Heart right ventricle (tissue), 16 donors: ENCODE results near the gene PLCB3. TPM values are rescaled to one million over a fixed set of nuclear protein-coding genes. Genes with fewer than 3 reads are reported as not detected.

ENCODE experiments used
- ATAC-seq, 8 donors: fragments of 200-7000 bp; cut with Tn5 transposase; one replicate each; pipeline ENCODE4 v1.9.1; 2020; ENCODE audit warnings: mild to moderate bottlenecking in 8 of 8, moderate library complexity in 8 of 8, moderate number of reproducible peaks in 1 of 8
- DNase-seq, 2 donors: peaks; one replicate each; pipeline ENCODE4 v3.0.0-alpha.2; 2020
- H3K27ac ChIP-seq, 10 donors: fragments of 200-600 bp; sonication (generic) in 2 of 10; one replicate each; pipeline versions ENCODE4 v1.5.0 to v1.8.0; 2020 to 2022; ENCODE audit warnings: mild to moderate bottlenecking in 3 of 10
- H3K27me3 ChIP-seq, 7 donors: fragments of 200-600 bp; one replicate each; pipeline ENCODE4 v1.8.0; 2021 to 2022; ENCODE audit warnings: mild to moderate bottlenecking in 2 of 7
- H3K36me3 ChIP-seq, 9 donors: fragments of 200-600 bp; sonication (generic) in 1 of 9; one replicate each; pipeline versions ENCODE4 v1.5.0 to v1.8.0; 2020 to 2022; ENCODE audit warnings: mild to moderate bottlenecking in 2 of 9
- H3K4me1 ChIP-seq, 9 donors: fragments of 200-600 bp; sonication (generic) in 1 of 9; one replicate each; pipeline versions ENCODE4 v1.5.0 to v1.8.0; 2020 to 2022; ENCODE audit warnings: mild to moderate bottlenecking in 4 of 9
- H3K4me3 ChIP-seq, 10 donors: fragments of 200-600 bp; sonication (generic) in 2 of 10; one replicate each; pipeline versions ENCODE4 v1.5.0 to v1.8.0; 2020 to 2022; ENCODE audit warnings: mild to moderate bottlenecking in 7 of 10, moderate library complexity in 2 of 10
- H3K9me3 ChIP-seq, 11 donors: fragments of 200-600 bp in 10 of 11; sonication (generic) in 2 of 11; one replicate each; pipeline versions ENCODE4 v1.5.0 to v1.8.0; 2013 to 2022; ENCODE audit warnings: mild to moderate bottlenecking in 2 of 11, control low read depth in 1 of 11, moderate library complexity in 1 of 11
- CTCF ChIP-seq, 9 donors: fragments of 200-600 bp; sonication (generic) in 2 of 9; IDR thresholded peaks; one replicate each; pipeline versions ENCODE4 v1.5.0 to v1.8.0; 2021 to 2022; ENCODE audit warnings: antibody characterized with exemption in 9 of 9, mild to moderate bottlenecking in 5 of 9, moderate library complexity in 1 of 9
- WGBS, 2 donors: extraction: QIAGEN DNeasy Blood & Tissue Kit; methylation state at CpG; one replicate each; pipeline ENCODE4 v1.1.7; 2013; ENCODE audit warnings: inconsistent platforms in 1 of 2; 5-methylcytosine and 5-hydroxymethylcytosine counted together
- intact Hi-C, 10 donors: fragments of 100-400 bp; cut with DNase I; formaldehyde crosslinking; loops; one replicate each; pipeline versions ENCODE4 v1.11.1 to v1.14.2; 2022
- polyA plus RNA-seq, 2 donors: library from polyadenylated mRNA; stranded (reverse); fragments of 200-250 nt; gene quantifications; one replicate each; pipeline ENCODE4 v1.2.3, GENCODE V29; 2013
- total RNA-seq, 10 donors: library from RNA; stranded (reverse); fragmentation: NEBNext Ultra II Directional in 3 of 10; extraction: Animal tissue kit (Norgen Biotek cat#: 25700) in 3 of 10; gene quantifications; one replicate each; pipeline versions ENCODE4 v1.2.1 to v1.2.4, GENCODE V29; 2021 to 2023
- donor health status: Arrhythmogenic right ventricular cardiomyopathy.
- donor health status: ischemic (EF 13 %, LVEDD 7.1; RV severe dilation, severe dysfunction).
- donor health status: healthy with polysubstance abuse.
- donor health status: DM: no; HTN: yes; CAD: no.
- donor health status: DM: no; HTN: no; CAD: no.
- donor health status: ischemic (EF 25% LVEDD 6.9; RV normal size, moderate dysfunction).
- donor health status: ischemic (EF 25% LVEDD 5.7; RV mildly dilated, moderate dysfunction).
- donor health status: healthy.
- donor health status: DM: yes; HTN: yes; CAD: no.
- donor health status: Ischemic cardiomyopathy.
- donor health status: ischemic (EF 35%, LVEDD 5.7; RV mildly dilated, moderate dysfunction).
- donor health status: nonischemic (EF 11% LVEDD 7.7; RV severe dilation, severe dysfunction).
- donor health status: DM: yes; HTN: yes; CAD: no.
- donor health status: PGD.
- donor health status: ischemic (EF 29% LVEDD 5.4; RV normal size, mild dysfunction).
- donor health status: nonischemic (EF 23%, LVEDD 6.1; RV moderate dilation, normal function).

Gene PLCB3
- total and polyA plus RNA-seq, 12 donors = 5.8 to 13.3 (median 8.9) TPM

- H3K4me3 ChIP-seq = peak overlapping the region in 9 of 10 donors; percentile 28 to 76 (median 51)
- TF ChIP-seq CTCF (IDR thresholded peaks at IDR 0.05) = no peak
- no peaks in the 10 kb centered on the region for H3K9me3 ChIP-seq
- peaks cover 0 to 74% (median 26%) of the 10 kb centered on the region in 9 donors for H3K36me3 ChIP-seq
- WGBS, 2 donors = 37% methylated on average over 30 of the region's 30 CpGs
- ATAC-seq (peak; percentile 54 to 76 (median 68)), DNase-seq (peak; percentile 65 to 75)
- peaks cover 7 to 55% (median 39%) of the 10 kb centered on the region in 9 donors for H3K4me1 ChIP-seq
- H3K27me3 ChIP-seq = no peaks in the 10 kb centered on the region
- intact Hi-C loops = loop anchor here in 3 of 10 donors (5.0 kb wide), 2 partner anchors 90 to 95 kb away; partner anchors contain the start of gene CATSPERZ (in 1 of the 3)
- peak overlapping the region; percentile 82 to 99 (median 91) for H3K27ac ChIP-seq
Measured at GRCh38 chr11:64207256-64208085, 43.9 kb upstream of the PLCB3 start.

DNA sequence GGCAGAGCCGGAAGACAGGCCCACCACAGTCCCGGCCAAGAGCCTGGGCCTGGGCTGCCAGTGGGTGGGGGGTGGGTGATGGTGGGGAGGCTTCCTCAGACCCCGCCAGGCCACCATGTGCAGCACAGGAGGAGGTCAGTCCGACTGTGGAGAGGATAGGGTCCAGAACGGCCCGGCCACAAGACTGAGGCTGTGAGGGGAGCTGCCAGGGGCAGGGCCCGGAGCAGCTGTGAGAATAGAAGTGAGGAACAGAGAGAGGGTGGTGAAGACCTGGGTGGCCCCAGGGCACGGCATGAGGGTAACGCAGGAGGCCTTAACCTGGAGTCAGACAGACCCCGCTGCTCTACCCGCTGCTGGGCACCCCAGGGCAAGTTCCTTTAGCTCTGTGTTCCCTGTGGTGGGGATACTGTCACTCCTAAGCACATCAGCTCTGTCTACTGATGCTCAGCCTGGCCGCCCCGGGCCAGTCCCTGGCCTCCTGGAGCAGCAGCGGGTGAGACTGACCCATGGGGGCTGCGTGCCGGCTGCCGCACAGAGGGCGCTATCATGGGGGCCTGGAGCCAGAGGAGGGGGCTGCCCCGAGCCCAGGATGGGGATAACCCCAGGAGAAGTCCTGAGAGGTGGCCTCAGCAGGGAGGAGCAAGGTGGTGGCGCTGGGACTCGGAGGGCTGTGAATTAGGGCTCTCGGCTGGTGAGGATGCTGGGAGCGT, 43.1 kb upstream of the PLCB3 start:
- Histone ChIP-seq H3K4me3 (peak overlapping the region in 9 of 10 donors; percentile 28 to 76 (median 51)), H3K36me3 (peaks cover 0 to 72% (median 18%) of the 10 kb centered on the region in 9 donors), H3K4me1 (peaks cover 7 to 55% (median 39%) of the 10 kb centered on the region in 9 donors), H3K27ac (peak overlapping the region; percentile 82 to 99 (median 91)), H3K27me3 (no peaks in the 10 kb centered on the region), H3K9me3 (no peaks in the 10 kb centered on the region)
- intact Hi-C loops = loop anchor here in 3 of 10 donors (5.0 kb wide), 2 partner anchors 89 to 94 kb away; partner anchors contain the start of gene CATSPERZ (in 1 of the 3)
- WGBS, 2 donors = 75 to 85% methylated on average over 23 of the region's 23 CpGs
- TF ChIP-seq CTCF (IDR thresholded peaks at IDR 0.05) = no peak
- DNase-seq (no peak), ATAC-seq (peak in 4 of 8 donors; percentile 1 to 15 (median 3))

GRCh38 chr11:64208796-64209562, 42.4 kb upstream of the PLCB3 start:
- ATAC-seq (no peak), DNase-seq (no peak)
- intact Hi-C loops = loop anchor here in 3 of 10 donors (5.0 kb wide), 2 partner anchors 88 to 93 kb away; partner anchors contain the start of gene CATSPERZ (in 1 of the 3)
- Histone ChIP-seq H3K4me3 (peak overlapping the region in 1 of 10 donors; percentile 76), H3K36me3 (peaks cover 0 to 71% (median 11%) of the 10 kb centered on the region in 9 donors), H3K4me1 (peaks cover 7 to 55% (median 39%) of the 10 kb centered on the region in 9 donors), H3K9me3 (no peaks in the 10 kb centered on the region), H3K27ac (peak overlapping the region in 8 of 10 donors; percentile 84 to 99 (median 92)), H3K27me3 (no peaks in the 10 kb centered on the region)
- WGBS, 2 donors = 83 to 88% methylated on average over 18 of the region's 18 CpGs
- TF ChIP-seq CTCF (IDR thresholded peaks at IDR 0.05) = no peak
